Breast epithelium (tissue), 3 donors: ENCODE data around the gene PARP12.

Source experiments
- CTCF ChIP-seq, 3 donors: fragments of 450-650 bp; IDR thresholded peaks; one replicate each; pipeline ENCODE4 v1.5.1; 2016 to 2017; ENCODE audit warnings: antibody characterized with exemption in 3 of 3, mild to moderate bottlenecking in 3 of 3, moderate library complexity in 3 of 3
- POLR2A ChIP-seq: fragments of 450-650 bp; IDR thresholded peaks from one replicate; pipeline ENCODE4 v1.6.1; 2016; ENCODE audit warnings: antibody characterized with exemption, mild to moderate bottlenecking, moderate library complexity
- POLR2AphosphoS5 ChIP-seq, 3 donors: sonication (generic); formaldehyde crosslinking; IDR thresholded peaks; one replicate each; pipeline ENCODE4 v1.6.1; 2017; ENCODE audit warnings: antibody characterized with exemption in 3 of 3

GRCh38 chr7:140022582-140023211 lies 40.1 kb downstream of the PARP12 start:
- TF ChIP-seq CTCF (IDR thresholded peaks at IDR 0.05) (no peak), POLR2A (no peak), POLR2AphosphoS5 (IDR thresholded peaks at IDR 0.05) (no peak)
